GM21576 (cell line): ENCODE measurements around the gene ANKH.

Experiments
- ATAC-seq: cut with Tn5 transposase; IDR thresholded peaks from one replicate; pipeline ENCODE4 v1.9.1; 2021; ENCODE audit warnings: mild to moderate bottlenecking, moderate library complexity; ENCODE audit not compliant: unreplicated experiment

ANKH gene

DNA sequence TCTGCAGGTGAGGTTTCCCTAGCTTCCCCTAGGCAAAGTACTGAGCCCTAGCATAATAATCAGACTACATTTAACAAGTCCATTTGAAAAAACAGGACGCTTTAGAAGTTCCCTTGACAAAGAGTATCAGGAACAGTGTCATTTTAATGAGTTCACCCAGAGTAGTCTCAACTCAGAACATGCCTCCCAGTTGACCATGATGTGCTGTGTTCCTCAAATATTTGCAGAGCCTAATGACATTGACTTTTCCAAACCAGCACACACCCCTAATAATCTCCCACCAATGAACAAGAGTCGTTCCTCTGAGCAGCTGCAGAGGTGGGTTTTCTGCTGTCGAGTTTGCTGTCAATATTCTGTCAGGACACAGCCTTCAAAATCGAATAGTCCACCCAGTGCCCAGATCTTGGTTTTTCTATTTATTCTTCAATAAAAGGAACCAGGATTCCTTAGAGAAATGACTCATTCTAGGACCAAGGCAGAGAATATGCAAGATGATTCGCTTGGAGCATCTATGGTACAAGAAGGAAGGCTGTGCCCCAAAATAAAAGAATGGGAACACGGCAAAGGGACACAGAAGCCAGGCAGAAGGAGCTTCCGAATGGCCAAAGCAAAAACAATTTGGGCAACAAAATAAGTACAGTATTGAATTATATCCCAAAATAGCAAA lies 149.5 kb downstream of the ANKH start:
- no peak for ATAC-seq

DNA sequence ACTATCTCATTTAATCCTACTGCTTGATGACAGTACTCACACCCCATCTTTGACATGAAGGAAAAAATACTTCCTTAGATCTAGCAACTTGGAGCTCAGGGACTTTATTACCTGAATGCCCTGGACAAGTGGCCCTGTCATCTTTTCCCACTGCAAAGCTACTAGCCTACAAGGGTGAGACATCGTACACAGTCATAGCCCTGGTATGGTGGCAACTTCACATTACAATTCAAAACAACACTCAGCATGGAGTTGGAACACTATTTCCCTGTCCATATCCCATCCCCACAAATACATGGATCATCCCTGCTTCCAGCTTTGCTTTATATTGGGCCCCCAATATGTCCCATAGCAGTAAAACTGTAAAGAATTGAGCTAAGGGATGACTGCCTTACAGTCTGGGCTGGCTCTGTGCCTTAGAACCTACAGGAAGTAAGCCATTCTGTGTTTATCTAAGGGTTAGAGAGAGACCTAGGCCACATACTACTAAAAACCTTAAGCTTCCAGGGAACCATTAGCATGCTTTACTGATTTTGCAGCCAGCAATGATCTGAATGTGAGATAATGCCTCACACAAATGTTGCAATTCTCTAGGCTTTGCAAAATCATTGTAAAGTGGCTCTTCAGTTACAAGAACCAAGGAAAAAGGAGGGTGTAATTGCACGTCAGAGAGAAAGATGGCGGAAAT lies 151.2 kb downstream of the ANKH start:
- no peak for ATAC-seq

DNA sequence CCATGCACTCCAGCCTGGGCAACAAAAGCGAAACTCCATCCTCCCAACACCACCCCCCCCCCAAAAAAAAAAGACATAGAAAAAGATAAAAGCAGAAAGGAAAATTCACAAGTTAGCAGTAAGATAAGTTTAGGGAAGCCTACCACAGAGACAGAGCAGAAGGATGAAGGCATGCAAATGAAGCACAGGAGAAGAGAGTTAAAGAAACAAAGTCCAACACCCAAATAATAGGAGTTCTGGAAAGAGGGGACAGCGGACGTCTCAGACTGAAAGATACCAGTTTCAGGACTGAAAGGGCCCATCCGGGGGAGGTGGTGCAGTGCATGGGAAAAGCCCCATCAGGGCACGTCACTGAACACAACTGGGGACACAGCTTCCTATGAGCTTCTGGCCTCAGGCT lies 152.8 kb downstream of the ANKH start:
- ATAC-seq, result no peak

DNA sequence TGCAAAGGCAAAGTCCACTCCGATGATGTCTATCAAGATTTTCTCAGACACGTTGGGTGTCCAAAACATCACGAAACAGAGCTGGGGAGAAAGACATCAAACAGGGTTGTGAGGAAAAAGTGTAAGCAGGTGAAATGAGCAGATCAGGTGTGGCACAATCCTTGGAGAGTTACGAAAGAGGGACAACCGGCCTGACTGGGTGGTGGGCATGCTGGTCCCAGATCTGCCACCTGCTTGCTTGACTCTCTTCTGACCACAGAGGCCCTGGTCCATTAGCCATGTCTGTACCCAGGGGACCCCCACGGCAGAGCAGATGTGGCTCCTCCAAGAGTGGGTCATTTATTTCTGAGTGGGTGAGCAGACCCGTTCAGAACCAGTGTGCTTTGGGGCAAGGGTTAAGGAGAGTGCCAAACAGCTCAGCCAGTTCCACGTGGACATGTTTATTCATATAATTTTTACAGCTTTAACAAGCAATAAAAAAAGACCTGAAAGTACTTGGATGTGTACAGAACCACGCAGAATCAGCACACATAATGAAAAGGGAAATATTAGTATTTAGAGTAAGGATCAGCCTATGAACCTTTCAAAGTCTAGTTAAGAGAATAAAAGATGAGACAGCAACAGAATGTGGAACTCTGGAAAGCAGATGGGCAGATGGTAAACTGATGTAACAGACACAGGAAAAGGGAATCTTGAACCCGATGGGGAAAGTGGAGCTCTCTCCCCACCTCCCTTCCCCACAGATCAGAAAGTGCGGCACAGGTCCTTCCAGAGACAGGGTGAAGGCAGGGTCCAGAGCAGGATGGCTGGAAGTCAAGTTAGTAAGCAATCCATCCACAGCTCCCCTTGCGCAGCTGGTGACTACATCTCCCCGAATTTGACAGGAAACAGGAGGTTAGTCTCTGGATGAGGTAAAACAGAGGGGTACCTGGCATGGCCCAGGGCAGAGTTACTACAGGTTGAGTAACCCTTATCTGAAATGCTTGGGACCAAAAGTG lies 154.5 kb downstream of the ANKH start:
- ATAC-seq, result no peak

DNA sequence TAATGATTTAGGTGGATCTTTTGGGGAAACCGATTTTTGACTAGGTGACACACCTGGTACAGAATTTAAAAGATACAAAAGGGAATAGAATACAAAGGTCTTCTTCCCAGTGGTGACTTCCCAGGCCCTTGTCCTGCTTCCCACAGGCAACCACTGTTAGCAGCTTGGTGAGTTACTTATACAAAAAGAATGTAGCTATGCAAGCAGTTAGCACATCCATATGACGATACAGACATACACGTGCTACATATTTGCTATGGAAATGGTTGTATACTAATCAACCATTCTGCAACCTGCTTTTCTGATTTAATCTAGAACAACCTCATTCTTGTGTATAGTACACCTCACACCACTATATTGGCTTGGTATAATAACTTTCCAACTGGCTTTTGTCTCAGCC lies 156.1 kb downstream of the ANKH start:
- ATAC-seq, result no peak

DNA sequence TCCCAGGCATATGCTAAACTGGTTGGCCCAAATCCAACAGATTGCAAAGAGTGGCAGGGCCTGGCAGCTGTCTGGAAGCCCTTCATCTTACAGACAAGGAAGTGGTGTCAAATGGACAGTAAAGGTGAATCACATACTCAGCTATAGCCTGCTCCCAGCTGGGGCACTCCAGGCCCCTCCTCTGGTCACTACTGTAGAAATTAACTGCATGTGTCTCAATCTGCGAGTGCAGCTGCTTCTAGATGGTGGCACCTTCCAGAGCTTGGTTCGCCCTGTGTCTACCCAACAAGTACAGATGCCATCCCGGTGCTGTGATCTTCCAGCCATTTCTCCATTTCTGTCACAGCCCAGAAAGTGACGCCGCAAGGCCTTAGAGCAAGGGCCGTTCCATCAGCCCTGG lies 156.9 kb downstream of the ANKH start:
- no peak for ATAC-seq

DNA sequence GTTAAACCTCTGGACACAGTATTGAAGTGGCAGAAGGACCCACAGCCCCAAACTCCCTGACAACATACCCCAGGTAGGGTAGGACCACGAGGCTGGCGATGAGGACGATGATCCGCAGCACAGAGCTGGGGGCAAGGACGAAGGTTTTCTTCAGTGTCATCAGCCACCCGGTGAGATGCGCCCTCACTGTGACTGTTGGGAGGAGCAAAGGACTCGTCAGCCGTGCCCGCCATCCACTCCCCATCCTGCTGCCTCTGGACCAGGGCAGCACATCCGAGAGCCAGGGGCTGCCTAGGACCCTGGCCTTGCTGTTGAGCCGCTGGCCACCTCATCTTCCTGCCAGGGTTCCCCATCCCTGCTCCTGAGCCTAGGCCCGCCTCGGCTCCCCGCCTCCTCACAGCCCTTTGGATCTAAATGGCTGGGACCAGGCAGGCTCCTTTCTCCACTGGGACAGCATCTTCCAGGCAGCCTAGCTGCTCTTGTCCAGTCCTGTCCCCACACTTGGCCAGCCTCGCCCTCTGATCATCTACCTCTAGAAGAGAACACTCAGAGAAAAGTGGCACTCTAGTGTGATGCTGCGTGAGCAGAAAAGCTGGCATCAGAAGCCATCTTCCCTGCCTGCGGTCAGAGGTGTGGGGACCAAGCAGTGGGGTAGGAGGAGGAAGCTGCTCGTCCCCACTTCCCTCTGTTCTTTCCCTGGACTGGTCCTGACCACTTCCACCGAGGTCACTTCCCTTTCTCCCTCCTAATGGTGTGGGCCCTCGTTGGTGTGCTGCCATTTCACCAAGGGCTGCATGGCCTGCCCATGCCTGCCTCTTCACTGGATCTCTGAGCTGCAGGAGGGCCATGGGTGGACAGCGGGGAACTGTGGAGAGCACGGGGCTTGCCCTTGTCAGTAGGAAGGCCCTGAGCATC lies 157.8 kb downstream of the ANKH start:
- ATAC-seq, result no peak

DNA sequence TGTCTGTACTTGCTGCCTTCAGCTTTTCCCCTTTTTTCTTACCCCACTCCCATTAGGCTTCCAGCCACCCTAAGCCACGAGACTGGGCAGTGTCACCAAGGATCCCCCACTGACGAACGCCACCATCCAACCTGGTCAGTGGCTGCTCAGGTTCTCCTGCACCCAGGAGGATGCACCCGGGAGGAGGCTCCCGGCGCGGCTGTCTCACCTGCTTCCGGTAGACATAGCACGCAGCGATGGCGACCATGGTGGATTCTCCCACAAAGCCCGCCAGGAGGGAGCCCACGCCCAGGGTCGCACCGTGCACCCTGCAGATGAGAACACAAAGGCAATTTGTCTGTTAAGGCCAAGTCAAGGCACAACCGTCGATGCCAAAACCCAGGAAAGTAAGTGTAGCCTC lies 158.9 kb downstream of the ANKH start:
- no peak for ATAC-seq

DNA sequence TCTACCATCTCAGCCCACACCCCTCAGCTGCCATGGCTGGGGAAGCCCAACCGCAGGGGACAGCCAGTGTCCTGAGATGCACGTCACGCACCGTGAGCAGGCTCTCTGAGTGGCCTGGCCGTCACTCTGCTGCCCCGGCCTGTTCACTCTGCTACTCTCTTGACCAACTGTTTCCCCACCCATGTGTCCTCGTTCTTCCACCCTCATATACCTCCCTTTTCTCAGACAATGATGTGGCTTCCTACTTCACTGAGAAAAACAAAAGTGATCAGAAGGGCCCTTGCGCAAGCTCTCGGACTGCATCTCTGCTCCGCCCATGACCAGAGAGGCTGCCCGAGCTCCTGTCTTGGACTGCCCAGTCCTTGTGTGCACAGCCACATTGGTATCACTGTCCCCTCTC lies 159.4 kb downstream of the ANKH start:
- no peak for ATAC-seq

DNA sequence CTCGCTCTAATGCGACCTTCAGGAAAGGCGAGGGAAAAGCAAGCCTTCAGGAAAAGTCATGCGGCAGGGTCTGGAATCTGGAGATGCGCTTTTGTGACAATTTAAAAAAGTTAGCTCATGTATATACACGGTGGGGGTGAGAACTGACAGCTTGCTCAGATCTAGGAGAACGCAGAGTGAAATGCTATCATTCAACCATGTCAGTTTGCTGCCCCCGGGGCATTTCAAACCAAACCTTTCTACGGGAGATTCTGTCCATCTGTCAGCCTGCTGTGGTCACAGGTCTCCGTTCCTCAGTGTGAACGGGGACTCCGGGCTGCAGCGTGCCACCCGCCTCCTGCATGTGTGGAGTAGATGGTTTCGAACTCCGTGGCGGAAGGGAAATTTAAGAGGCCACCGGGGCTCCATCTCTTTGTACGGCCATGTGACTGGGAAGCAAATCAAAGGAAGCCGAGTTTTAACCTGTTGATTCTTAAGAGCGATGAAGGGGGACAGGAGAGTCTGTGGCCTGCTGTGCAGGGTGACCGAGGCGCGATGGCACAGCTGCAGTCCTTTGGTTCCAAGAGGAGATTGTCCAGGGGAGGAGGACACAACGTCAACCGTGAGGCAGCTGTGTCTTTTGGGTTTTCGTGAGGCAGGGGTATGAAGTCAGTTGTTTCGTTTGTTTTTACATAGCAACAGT lies 161.1 kb downstream of the ANKH start:
- no peak for ATAC-seq

DNA sequence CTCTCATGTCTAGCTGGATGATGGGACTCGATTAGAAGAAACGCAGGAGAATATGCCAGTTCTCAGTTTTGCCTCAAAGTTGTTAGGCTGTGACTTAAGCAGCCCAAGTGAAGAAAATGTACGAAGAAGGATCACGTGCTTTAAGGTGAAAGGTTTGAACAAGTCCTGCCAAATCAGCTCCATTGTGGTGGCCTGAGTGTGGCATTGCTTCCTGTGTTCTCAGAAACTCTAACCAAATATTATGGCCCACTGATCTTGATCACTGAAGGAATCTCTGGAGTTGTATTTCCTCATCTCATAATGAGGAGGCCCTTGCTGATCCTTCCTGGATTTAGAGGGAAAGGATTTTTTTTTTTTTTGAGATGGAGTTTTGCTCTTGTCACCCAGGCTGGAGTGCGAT lies 163.0 kb downstream of the ANKH start:
- no peak for ATAC-seq

DNA sequence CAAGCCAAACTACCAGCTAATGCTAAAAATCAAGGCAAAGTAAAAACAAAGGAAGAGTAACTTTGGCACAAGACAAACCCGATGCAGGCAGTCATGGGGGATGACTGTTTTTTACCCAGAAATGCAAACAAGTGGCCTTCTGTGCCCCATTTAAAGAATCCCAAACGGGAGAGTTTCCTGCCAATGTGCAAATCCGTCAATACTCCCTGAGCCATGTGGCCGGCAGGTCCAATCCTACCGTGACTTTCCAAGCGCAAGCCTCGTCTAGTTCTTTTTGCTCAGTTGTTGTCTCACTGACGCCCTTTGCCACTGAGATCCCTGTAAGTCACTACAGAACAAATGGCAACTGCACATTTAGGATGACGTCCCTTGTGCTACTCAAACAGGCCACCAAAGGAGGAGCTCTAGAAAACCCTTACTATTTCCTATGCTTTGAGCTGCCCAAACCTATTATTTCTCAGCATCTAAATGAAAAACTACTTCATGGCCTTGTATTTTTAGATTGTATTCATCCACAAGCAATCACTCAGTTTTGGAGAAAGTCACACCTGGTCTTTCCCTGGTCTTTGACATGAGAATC lies 163.7 kb downstream of the ANKH start:
- ATAC-seq, result no peak

DNA sequence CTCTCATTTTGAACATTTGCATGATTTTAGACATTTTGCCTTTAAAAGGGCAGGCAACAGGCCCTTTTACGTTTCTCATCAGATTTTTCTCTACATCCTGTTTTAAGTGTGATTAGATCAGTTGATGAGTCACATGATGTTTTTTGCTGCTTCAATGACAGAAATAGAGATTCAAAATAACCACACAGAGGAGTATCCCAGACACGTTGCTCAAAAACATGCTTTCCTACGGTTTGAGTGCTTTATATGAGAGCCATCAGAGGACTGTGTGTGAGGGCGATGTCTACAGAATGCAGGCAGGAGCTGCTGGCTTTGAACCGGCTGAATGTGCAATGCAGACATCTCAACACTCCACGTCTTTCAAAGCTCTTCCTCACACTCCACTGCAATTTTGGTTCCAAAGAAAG lies 165.0 kb downstream of the ANKH start:
- no peak for ATAC-seq

DNA sequence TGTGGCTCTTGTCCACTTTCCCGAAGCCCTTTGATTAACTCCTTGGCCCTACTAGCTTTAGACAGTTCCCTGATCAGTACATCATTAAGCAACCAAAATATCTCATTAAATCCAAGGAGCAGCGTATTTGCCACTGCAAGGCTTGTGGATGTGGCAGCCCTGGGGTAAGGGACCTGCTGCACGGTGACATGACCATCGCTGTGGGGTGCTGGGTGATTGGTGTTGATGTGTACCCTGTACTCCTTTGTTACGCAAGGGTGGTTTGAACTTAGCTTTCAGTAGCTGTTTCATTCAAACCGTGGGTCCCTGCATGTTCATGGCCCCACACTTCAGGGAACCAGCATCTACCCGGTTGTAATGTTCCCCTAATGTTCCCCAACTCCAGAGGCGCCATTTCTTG lies 166.0 kb downstream of the ANKH start:
- ATAC-seq, result no peak

DNA sequence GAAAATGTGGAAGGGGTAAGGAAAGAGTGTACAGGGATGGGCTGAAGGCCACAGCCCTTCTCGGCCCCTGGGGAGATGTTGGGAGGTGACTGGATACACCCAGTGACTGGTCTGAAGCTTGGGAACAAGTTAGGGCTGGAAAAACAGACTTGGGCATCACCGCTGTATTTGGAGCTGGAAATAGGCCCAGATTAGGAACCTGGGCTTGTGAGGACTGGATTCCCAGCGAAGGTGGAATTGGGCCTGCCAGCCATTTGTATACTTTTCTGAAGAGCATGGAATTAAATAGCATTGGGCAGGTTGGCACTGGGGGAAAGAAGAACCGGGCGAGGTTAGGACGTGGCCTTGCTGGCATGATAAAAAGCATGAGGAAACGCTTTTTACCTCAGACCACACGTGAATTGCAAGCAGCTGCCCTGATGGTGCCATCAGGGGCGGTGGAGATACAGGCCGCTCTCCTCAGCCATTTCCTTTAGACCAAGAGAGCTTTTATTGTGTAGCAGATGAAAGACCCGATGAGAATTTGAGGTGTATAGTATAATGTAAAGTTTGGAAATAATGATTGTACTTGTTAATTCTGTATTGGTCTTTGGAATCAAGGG lies 169.2 kb downstream of the ANKH start:
- no peak for ATAC-seq

DNA sequence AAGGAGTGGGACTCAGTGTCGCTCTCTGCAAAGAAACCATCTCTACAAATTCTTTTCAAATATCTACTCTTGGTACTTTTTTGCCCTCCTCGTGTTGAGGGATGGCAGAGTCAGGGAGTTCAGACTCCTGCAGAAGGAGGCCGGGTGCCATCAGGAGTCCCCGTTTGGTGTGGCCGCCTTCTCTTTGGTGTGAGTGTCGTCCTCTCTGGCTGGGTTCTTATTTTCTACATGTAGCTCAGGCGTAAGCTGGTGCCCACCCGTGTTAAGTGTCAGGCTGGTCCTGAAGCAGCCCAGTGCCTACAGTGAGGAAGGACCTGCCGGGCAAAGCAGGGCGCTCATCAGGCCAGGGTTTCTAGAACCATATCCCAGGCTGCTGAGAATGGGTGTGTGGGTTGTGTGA lies 170.0 kb downstream of the ANKH start:
- ATAC-seq, result no peak

DNA sequence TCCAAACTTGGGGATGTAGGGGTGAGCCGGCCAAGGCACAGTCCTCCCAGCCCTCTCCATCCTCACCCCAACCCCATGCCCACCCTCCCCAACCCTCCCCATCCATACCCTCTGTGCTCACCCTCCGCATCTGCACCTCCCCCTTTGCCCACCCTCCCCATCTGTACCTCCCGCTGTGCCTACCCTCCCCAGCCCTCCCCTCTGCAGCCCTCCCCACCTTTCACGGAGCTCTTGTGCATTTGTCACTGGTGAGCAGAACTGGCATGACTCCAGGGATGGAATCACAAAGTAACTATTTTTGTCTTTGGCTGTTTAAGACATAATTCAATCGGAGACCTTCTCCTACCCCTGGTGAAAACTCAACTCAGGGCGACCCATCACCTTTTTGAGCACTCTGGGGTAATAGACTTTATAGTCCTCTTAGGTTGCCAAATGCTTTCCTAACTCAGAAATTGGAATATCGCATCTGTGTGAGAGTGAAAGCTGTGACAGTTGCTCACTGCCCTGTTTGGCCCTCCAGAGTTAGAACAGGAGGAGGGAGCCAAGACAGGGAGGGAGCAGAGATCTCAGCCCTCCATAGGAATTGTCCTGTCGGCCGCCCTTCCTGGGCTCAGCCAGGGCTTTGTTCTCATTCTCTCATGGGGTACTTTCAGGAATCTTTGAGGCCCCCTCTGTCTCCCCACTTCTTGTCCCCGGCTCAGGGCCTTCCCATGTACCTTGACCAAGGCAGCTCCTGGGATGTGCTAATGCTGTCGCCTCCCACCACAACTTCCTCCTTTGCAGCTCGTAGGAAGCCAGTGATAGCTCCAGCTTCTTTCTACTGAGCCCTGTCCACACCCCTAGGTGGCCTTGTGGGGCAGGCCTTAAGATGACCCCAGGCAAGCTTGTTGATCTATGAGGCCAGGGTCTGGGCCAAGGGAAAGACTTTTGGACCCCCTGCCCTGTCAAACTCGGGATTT lies 170.8 kb downstream of the ANKH start:
- ATAC-seq, result no peak

DNA sequence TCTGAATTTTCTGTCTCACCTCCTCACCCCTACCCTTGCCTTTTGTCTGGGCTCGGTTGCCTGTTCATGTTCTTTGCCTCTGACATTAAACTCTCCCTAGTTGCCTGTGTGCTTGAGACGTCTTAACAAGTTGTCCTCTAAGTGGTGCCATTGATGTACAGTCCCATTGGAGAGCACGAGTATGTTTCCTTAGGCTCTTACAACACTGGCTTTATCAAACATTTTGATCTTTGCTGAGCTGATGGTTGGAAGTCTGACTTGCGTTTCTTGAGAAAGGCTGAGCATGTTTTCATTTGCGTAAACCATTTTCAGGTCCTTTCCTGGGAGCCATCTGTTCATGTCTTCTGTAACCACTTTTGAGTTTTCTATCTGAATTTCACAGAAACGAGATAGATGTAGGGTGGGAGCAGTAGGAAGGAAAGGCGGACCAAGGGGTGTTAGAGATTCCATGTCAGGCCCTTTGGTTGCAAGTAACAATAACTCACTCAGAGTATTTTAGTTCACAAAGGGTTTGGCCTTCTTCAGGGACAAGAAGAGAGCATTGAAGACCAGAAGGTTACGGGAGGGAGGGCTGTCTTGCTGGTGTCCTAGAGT lies 171.7 kb downstream of the ANKH start:
- no peak for ATAC-seq
